Activated CD4-positive, alpha-beta T cell treated with anti-CD3 and anti-CD28 coated beads for 4 hours (primary cell): ENCODE data around the gene PHF13.

Experiments used
- DNase-seq, 2 donors: peaks; one replicate each; pipeline ENCODE4 v3.0.0-alpha.2; 2020

PHF13 gene

GRCh38 chr1:6602669-6603237 lies 10.8 kb upstream of the PHF13 start, which contains the start of gene KLHL21:
Gene KLHL21 (minus strand): TSS chr1:6602869. CDS start chr1:6602817, 52 bp downstream.
- peak; percentile 86 to 90 for DNase-seq

GRCh38 chr1:6603238-6603914 lies 10.2 kb upstream of the PHF13 start:
- DNase-seq, result peak; percentile 51 to 56

DNA sequence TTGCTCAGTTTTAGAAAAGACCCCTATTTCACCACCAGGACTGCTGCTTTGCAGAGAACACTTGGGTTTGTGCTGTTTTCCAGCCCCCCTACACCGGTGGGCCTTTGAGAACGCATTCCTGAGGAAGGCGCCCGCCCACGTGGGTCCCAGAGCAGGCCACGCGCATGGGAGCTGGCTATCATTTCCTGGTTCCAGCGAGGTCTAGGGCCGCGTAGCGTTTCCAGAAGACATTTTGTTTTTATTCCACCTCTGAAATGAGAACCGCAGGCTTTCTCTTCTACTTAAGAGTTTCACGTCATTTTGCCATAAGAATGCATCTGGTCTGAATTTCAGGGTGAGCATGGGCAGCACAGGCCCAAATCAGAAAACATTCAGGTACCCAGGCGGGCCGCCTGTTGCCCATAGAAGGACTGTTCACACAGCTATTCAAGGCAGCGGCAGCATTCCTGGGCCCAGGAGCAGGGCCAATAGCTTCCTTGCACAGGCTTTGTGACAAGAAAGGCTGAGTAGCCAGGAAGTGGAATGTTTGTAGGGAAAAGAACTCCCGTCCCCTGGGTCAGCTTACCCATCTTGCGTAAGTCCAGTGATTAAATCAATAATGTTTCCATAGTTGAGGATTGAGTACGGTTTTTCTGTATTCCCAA lies 9.5 kb upstream of the PHF13 start:
- no peak for DNase-seq

- no peak for DNase-seq
These were observed 730 bp upstream of the PHF13 start for GRCh38 chr1:6612641-6613360.

GRCh38 chr1:6614019-6614928 lies 743 bp downstream of the PHF13 start:
- DNase-seq, result peak; percentile 63 to 68

GRCh38 chr1:6614929-6615785 lies 1.6 kb downstream of the PHF13 start:
- DNase-seq, result peak; percentile 24 to 41

DNA sequence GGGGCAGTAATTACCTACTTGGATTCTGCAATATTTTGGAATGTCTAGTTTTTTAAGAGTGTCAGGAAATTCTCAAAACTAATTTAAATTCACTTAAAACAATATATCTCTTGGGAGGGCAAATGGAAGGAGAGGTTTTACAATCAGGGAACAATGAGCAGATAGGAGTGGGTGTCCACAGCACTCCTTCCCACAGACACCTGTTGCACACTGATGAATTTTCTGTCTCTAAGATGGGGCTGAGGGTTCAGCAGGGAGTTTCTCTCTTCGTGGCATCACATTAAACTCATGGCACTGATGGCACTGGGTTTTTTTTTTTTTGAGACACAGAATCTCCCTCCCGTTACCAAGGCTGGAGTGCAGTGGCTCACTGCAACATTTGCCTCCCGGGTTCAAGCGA lies 5.5 kb downstream of the PHF13 start:
- DNase-seq, result no peak

DNA sequence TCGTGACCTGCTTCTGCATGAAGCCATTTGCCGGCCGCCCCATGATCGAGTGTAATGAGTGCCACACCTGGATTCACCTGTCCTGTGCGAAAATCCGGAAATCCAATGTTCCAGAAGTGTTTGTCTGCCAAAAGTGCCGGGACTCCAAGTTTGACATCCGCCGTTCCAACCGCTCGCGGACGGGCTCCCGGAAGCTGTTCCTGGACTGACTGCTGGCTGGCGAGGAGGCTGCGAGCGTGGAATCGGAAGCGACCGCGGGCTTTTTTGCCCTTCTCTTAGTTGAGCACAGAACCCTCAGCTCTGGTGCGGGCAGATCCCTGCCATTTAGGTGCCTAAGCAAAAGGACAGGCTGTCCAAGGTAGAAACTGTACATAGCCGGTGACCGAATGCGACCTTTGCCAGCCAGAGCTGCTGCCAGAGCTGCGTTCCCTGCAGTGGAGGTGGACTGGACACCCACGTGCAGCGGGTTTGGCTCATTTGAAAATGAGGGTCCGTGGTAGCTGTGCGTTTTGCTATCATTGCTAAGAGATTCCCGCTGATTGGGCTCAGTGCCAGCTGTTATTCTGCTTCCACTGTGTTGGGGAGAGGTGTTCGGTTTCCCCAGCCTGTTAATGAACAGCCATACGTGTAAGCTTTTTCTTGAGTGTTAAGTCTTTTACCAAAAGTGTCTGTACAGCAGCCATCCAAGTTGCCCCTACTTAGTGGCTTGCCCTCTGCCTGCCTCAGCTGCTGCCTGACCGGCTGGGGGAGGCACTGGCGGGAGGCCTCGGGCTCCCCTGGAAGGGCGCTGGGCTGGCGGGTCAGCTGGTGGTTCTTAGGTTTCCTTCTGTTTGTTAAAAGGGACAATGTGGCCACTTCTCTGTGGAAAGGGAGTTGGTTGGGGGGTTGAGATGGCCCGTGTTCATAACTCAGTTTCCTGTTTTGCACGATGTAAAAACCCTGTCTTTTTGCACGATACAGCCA lies 8.2 kb downstream of the PHF13 start:
- no peak for DNase-seq

- DNase-seq, result no peak
These were observed 9.0 kb downstream of the PHF13 start for GRCh38 chr1:6622396-6623152.

GRCh38 chr1:6623269-6623965 lies 9.9 kb downstream of the PHF13 start:
- no peak for DNase-seq

- DNase-seq, result peak; percentile 90 to 91
These were observed 11.4 kb downstream of the PHF13 start, which contains the start of gene THAP3 for GRCh38 chr1:6624710-6625583. Gene THAP3 (plus strand): TSS chr1:6624868. CDS start chr1:6625219, 351 bp downstream.

DNA sequence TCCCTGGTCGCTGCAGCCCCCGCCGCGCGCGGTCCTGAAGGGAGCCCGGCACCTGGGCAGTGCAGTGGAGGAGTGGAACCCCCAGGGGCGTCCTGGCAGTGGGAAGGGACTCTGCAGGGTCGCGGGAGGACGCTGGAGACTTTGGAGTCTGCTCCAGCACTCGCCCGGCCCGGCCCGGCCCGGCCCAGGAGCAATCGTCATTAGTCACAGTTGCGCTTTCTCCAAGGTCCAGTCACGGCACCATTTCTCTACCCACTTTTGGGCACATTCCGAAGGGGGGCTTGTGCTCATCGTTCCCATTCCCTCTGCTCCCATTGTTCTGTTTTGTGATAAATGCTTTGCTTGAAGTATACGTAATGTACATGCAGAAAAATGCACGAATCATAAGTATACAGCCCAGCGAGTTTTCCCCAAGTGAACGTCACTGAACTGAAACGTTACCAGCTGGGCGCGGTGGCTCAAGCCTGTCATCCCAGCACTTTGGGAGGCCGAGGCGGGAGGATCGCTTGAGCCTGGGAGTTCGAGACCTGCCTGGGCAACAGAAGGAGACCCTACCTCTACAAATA lies 12.1 kb downstream of the PHF13 start:
- DNase-seq, result no peak

- no peak for DNase-seq
These were observed 13.5 kb downstream of the PHF13 start for GRCh38 chr1:6627031-6627430.

DNA sequence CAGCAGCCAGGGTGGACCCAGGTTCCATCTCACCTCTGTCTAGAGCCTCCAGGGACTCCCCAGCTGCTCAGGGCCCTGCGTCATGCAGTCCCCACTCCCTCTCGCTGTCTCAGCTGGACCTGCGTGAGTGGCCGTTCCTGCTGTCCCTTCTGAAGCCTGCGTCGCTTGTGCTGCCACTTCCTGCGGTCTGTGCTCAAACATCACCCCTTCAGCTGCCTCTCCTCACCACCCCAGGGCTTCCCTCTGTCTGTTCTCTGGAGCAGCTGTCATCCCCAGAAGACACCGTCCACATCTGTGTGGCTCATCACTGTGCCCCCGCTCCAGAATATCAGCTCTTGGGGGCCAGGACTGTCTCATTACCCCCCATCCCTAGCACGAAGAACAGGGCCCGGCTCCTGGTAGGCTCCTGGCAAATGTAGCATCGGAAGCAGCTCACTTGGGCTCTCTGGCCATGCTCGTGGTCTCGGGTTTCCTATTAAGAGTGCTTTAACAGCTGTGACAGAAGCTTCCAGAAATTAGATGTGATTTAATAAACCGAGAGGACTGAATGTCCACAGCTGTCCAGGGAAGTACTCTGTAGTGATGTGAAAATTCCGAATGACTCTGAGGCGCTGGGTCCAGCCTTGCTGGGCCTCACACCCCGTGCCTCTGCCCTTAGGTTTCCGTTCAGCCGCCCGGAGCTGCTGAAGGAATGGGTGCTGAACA lies 14.5 kb downstream of the PHF13 start:
- DNase-seq, result no peak

- DNase-seq, result no peak
These were observed 15.5 kb downstream of the PHF13 start for GRCh38 chr1:6628971-6629479.

DNA sequence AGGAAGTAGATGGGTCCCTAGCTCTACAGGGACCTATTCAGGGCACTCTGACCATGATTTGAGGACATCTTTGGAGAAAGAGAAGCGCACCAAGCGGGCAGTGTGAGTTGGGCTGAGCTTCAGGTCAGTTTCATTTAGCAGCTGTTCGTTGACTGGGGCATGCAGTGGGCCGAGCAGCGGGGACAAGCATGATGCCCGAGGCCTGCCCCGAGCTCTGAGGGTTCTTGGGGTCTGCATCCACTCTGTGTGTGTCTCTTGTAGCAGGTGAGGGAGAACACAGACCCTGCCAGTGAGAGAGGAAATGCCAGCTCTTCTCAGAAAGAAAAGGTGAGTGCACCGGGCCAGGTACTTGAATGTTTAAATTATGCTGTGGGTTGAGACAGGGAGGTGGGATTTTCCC lies 16.5 kb downstream of the PHF13 start:
- no peak for DNase-seq
